HCT116 (cell line): ENCODE measurements around the gene C1QTNF2. TPM values are rescaled to one million over a fixed set of nuclear protein-coding genes. Genes with fewer than 3 reads are reported as not detected.

Experiments used
- ATAC-seq: fragments of 200-7000 bp; cut with Tn5 transposase; 2 replicates; pipeline ENCODE4 v1.9.1; 2020; ENCODE audit warnings: mild to moderate bottlenecking, moderate library complexity
- BruUV-seq: library from RNA; stranded (reverse); fragments of 400-500 nt; replicated peaks from 2 replicates; lab custom pipeline; 2021; lab: Mats Ljungman, UMichigan
- CTCF ChIA-PET: fragments of 300-600 bp; sonication (Branson Sonifier 250); formaldehyde crosslinking; loops from one replicate; lab custom pipeline; 2021; ENCODE audit warnings: antibody characterized with exemption; lab: Charles Lee
- POLR2A ChIA-PET: fragments of 300-600, 350-600 bp; sonication (Branson Sonifier 250); formaldehyde crosslinking; loops from one replicate; lab custom pipeline; 2021; ENCODE audit warnings: antibody characterized with exemption; lab: Charles Lee
- RAD21 ChIA-PET, 2 experiments: fragments of 300-600 bp; sonication (Branson Sonifier 250); formaldehyde crosslinking; loops; one replicate each; lab custom pipeline; 2023; ENCODE audit warnings: low total read pairs in 2 of 2; ENCODE audit not compliant: uncharacterized antibody in 2 of 2, unreplicated experiment in 2 of 2, low non-redundant PET in 1 of 2; lab: Charles Lee
- DNase-seq: peaks from one replicate; pipeline ENCODE4 v3.0.0-alpha.2; 2010; ENCODE audit warnings: low read depth, low spot score
- H2AFZ ChIP-seq: fragments of 200-600 bp; shearing (Covaris generic), sonication (generic); 2 replicates; pipeline ENCODE4 v1.6.1; 2017; ENCODE audit warnings: low read depth, mixed run types, mixed read lengths, antibody characterized with exemption, low read length; ENCODE audit not compliant: poor library complexity, severe bottlenecking
- H3K27ac ChIP-seq: 2 replicates; pipeline ENCODE4 v1.5.1; 2012; ENCODE audit warnings: low read depth, low read length
- H3K27me3 ChIP-seq: fragments of 200-600 bp; sonication (generic); 2 replicates; pipeline ENCODE4 v1.6.1; 2016; ENCODE audit warnings: mixed run types, low read length, mixed read lengths; ENCODE audit not compliant: insufficient read depth
- H3K36me3 ChIP-seq, 2 experiments: fragments of 200-500 bp in 1 of 2; fragments of 200-600 bp in 1 of 2; sonication (Bioruptor generic) in 1 of 2; sonication (generic) in 1 of 2; 2 replicates each; pipeline versions ENCODE4 v1.5.1 to v1.6.1; 2014 to 2016; ENCODE audit warnings: low read length in 2 of 2, inconsistent platforms in 1 of 2, mixed read lengths in 1 of 2, mixed run types in 1 of 2; ENCODE audit not compliant: insufficient read depth in 2 of 2, control insufficient read depth in 1 of 2
- H3K4me1 ChIP-seq, 2 experiments: fragments of 200-600 bp in 1 of 2; sonication (generic) in 1 of 2; 2 replicates each; pipeline versions ENCODE4 v1.5.1 to v1.6.1; 2012 to 2017; ENCODE audit warnings: low read length in 2 of 2, inconsistent platforms in 1 of 2, mild to moderate bottlenecking in 1 of 2, mixed read lengths in 1 of 2, mixed run types in 1 of 2, moderate library complexity in 1 of 2; ENCODE audit not compliant: insufficient read depth in 2 of 2, control insufficient read depth in 1 of 2
- H3K4me2 ChIP-seq: fragments of 200-600 bp; sonication (generic); 2 replicates; pipeline ENCODE4 v1.6.1; 2017; ENCODE audit warnings: mixed run types, low read length, mixed read lengths
- H3K4me3 ChIP-seq, 2 experiments: fragments of 200-600 bp in 1 of 2; sonication (generic) in 1 of 2; replicated peaks in 1 of 2; 2 replicates each; pipeline ENCODE4 v1.5.1; 2011 to 2016; ENCODE audit warnings: low read length in 2 of 2, control low read depth in 1 of 2, low read depth in 1 of 2, mild to moderate bottlenecking in 1 of 2, mixed read lengths in 1 of 2, mixed run types in 1 of 2
- H3K79me2 ChIP-seq: fragments of 200-600 bp; sonication (generic); 2 replicates; pipeline ENCODE4 v1.6.1; 2017; ENCODE audit warnings: mild to moderate bottlenecking, mixed run types, low read length, moderate library complexity, mixed read lengths; ENCODE audit not compliant: insufficient read depth
- H3K9ac ChIP-seq: fragments of 200-600 bp; sonication (generic); 2 replicates; pipeline ENCODE4 v1.6.1; 2016; ENCODE audit warnings: low read length, mixed read lengths
- H3K9me2 ChIP-seq: fragments of 200-600 bp; sonication (generic), shearing (Covaris generic); 2 replicates; pipeline ENCODE4 v1.6.1; 2017; ENCODE audit warnings: mixed run types, mild to moderate bottlenecking, moderate library complexity; ENCODE audit not compliant: insufficient read depth
- H3K9me3 ChIP-seq, 2 experiments: fragments of 200-500 bp in 1 of 2; fragments of 200-600 bp in 1 of 2; sonication (Bioruptor generic) in 1 of 2; sonication (generic) in 1 of 2; 2 replicates each; pipeline ENCODE4 v1.6.1; 2014 to 2017; ENCODE audit warnings: low read length in 2 of 2, mixed read lengths in 2 of 2, inconsistent platforms in 1 of 2, low read depth in 1 of 2, mild to moderate bottlenecking in 1 of 2, mixed run types in 1 of 2, moderate library complexity in 1 of 2; ENCODE audit not compliant: control insufficient read depth in 1 of 2, insufficient read depth in 1 of 2
- H4K20me1 ChIP-seq: fragments of 200-600 bp; sonication (generic), shearing (Covaris generic); 2 replicates; pipeline ENCODE4 v1.6.1; 2017; ENCODE audit warnings: mixed run types, mild to moderate bottlenecking, moderate library complexity; ENCODE audit not compliant: insufficient read depth
- ATF3 ChIP-seq: IDR thresholded peaks from 2 replicates; pipeline ENCODE4 v1.6.1; 2012
- CEBPB ChIP-seq: IDR thresholded peaks from 2 replicates; pipeline ENCODE4 v1.6.1; 2012; ENCODE audit warnings: low read depth
- CTCF ChIP-seq, 3 experiments: fragments of 200-600 bp in 1 of 3; sonication (generic) in 1 of 3; IDR thresholded peaks in 2 of 3; conservative IDR thresholded peaks in 1 of 3; 2 replicates each; pipeline ENCODE4 v1.5.1; 2012 to 2017; ENCODE audit warnings: low read depth in 2 of 3, low read length in 2 of 3, antibody characterized with exemption in 1 of 3, borderline replicate concordance in 1 of 3, control low read depth in 1 of 3, mild to moderate bottlenecking in 1 of 3, mixed read lengths in 1 of 3, mixed run types in 1 of 3, moderate library complexity in 1 of 3; ENCODE audit not compliant: insufficient read depth in 1 of 3
- ELF1 ChIP-seq: IDR thresholded peaks from 2 replicates; pipeline ENCODE4 v1.6.1; 2012; ENCODE audit warnings: low read depth, borderline replicate concordance
- EZH2phosphoT487 ChIP-seq: fragments of 200-600 bp; IDR thresholded peaks from 2 replicates; pipeline ENCODE4 v1.6.1; 2018; ENCODE audit warnings: antibody characterized with exemption, borderline replicate concordance
- FOSL1 ChIP-seq: IDR thresholded peaks from 2 replicates; pipeline ENCODE4 v1.6.1; 2012; ENCODE audit warnings: low read depth
- JUND ChIP-seq: IDR thresholded peaks from 2 replicates; pipeline ENCODE4 v1.6.1; 2012
- MAX ChIP-seq: IDR thresholded peaks from 2 replicates; pipeline ENCODE4 v1.6.1; 2012
- POLR2A ChIP-seq: IDR thresholded peaks from 2 replicates; pipeline ENCODE4 v1.7.0; 2011; ENCODE audit warnings: borderline replicate concordance; ENCODE audit not compliant: insufficient read depth, insufficient read length; ENCODE audit errors: extremely low read depth
- RAD21 ChIP-seq: IDR thresholded peaks from 2 replicates; pipeline ENCODE4 v1.6.1; 2012; ENCODE audit warnings: low read depth, mild to moderate bottlenecking
- REST ChIP-seq: IDR thresholded peaks from 2 replicates; pipeline ENCODE4 v1.6.1; 2012; ENCODE audit warnings: low read depth
- SIN3A ChIP-seq: IDR thresholded peaks from 2 replicates; pipeline ENCODE4 v1.6.1; 2012; ENCODE audit warnings: low read depth
- SP1 ChIP-seq: IDR thresholded peaks from 2 replicates; pipeline ENCODE4 v1.6.1; 2012; ENCODE audit warnings: low read depth
- SRF ChIP-seq: IDR thresholded peaks from 2 replicates; pipeline ENCODE4 v1.6.1; 2012; ENCODE audit warnings: low read depth
- YY1 ChIP-seq: IDR thresholded peaks from 2 replicates; pipeline ENCODE4 v1.6.1; 2011; ENCODE audit warnings: low read length, low read depth, moderate library complexity, mild to moderate bottlenecking; ENCODE audit not compliant: insufficient replicate concordance; ENCODE audit errors: extremely low read depth
- ZBTB33 ChIP-seq: IDR thresholded peaks from 2 replicates; pipeline ENCODE4 v1.6.1; 2011; ENCODE audit warnings: mild to moderate bottlenecking, low read length, moderate library complexity; ENCODE audit not compliant: insufficient replicate concordance; ENCODE audit errors: extremely low read depth
- ZFX ChIP-seq: fragments of 450-650 bp; IDR thresholded peaks from 2 replicates; pipeline ENCODE4 v1.6.1; 2017
- ZNF274 ChIP-seq: fragments of 200-500 bp; sonication (Bioruptor generic); IDR thresholded peaks from 2 replicates; pipeline ENCODE4 v1.6.1; 2014; ENCODE audit warnings: mild to moderate bottlenecking, low read depth, low read length, inconsistent platforms
- intact Hi-C: fragments of 100-400 bp; cut with micrococcal nuclease; formaldehyde crosslinking; loops from 2 replicates; pipeline ENCODE4 v1.10.0; 2022
- total RNA-seq: library from RNA; stranded (reverse); gene quantifications from one replicate; pipeline ENCODE4 v1.2.1, GENCODE V29; 2021; ENCODE audit not compliant: unreplicated experiment

Gene C1QTNF2
- total RNA-seq, 1 experiment from 2014 or later: 0.15 TPM

- Histone ChIP-seq H3K9me2 (no peaks in the 10 kb centered on the region), H3K9ac (0 out of 2 replicates have a peak overlapping the region, but pooled peaks have one; percentile 15), H4K20me1 (no peaks in the 10 kb centered on the region), H3K27me3 (peaks cover 22% of the 10 kb centered on the region), H3K79me2 (no peaks in the 10 kb centered on the region), H3K27ac (no peak overlapping the region), H3K36me3 (no peaks in the 10 kb centered on the region), H3K9me3 (no peaks in the 10 kb centered on the region), H3K4me2 (peak overlapping the region; percentile 79), H3K4me1 (peaks cover 0 to 13% of the 10 kb centered on the region in 2 experiments; a peak in 2 of 4 replicates), H3K4me3 (peak overlapping the region; percentile 37 to 52), H2AFZ (peak overlapping the region; percentile 50)
- TF ChIP-seq CEBPB (no peak), ATF3 (no peak), FOSL1 (no peak), ZNF274 (no peak), EZH2phosphoT487 (no peak), ZFX (no peak), MAX (no peak), REST (no peak), JUND (no peak), POLR2A (no peak), CTCF (IDR thresholded peaks at IDR 0.05 in 2 of 3, conservative IDR thresholded peaks at IDR 0.05 in 1 of 3; ENCODE audit: borderline replicate concordance in 1 of 3, insufficient read depth in 1 of 3, low read depth in 2 of 3, low read length in 2 of 3) (no peak), YY1 (no peak), ZBTB33 (no peak), ELF1 (no peak), SRF (no peak), RAD21 (no peak), SP1 (no peak), SIN3A (no peak)
- intact Hi-C loops: no loop called here
- POLR2A ChIA-PET: no interaction called here
- ATAC-seq (peak; percentile 11; the same call in 1 of the 2 replicates), DNase-seq (no peak)
- CTCF ChIA-PET: interaction anchor here (0.8 to 1.2 kb wide), 2 partner anchors 20 to 349 kb away, joined by 3 to 4 read pairs; no protein-coding TSS in a partner anchor
- no TSS peak for BruUV-seq
- RAD21 ChIA-PET: no interaction called here
Measured at GRCh38 chr5:160370713-160371034, 248 bp upstream of the C1QTNF2 start.
